Keratinocyte (primary cell): Measurements from ENCODE around the gene SLC49A4. TPM values are rescaled to one million over a fixed set of nuclear protein-coding genes. Genes with fewer than 3 reads are reported as not detected.

ENCODE experiments used
- DNase-seq: peaks from one replicate; pipeline ENCODE4 v3.0.0-alpha.2; 2011; ENCODE audit warnings: low read depth, missing footprints, low spot score
- FAIRE-seq: peaks from 2 replicates; lab custom pipeline; 2011; peaks lifted over from hg19 to GRCh38; lab: Jason Lieb, UNC
- H2AFZ ChIP-seq: 2 replicates; pipeline ENCODE4 v1.6.0; 2012; ENCODE audit warnings: low read length, control low read depth, inconsistent platforms; ENCODE audit not compliant: control insufficient read depth
- H3K27ac ChIP-seq: 2 replicates; pipeline ENCODE4 v1.5.1; 2011; ENCODE audit warnings: low read length; ENCODE audit not compliant: control insufficient read depth, insufficient read depth
- H3K27me3 ChIP-seq: 3 replicates; pipeline ENCODE4 v1.6.0; 2011; ENCODE audit warnings: low read length; ENCODE audit not compliant: control insufficient read depth, insufficient read depth; ENCODE audit errors: extremely low read depth
- H3K36me3 ChIP-seq, 2 experiments: 2 replicates in 1 of 2; 3 replicates in 1 of 2; pipeline ENCODE4 v1.5.1; 2011; ENCODE audit warnings: low read length in 2 of 2, mild to moderate bottlenecking in 1 of 2; ENCODE audit not compliant: control insufficient read depth in 2 of 2, insufficient read depth in 2 of 2; ENCODE audit errors: extremely low read depth in 1 of 2
- H3K4me1 ChIP-seq: 3 replicates; pipeline ENCODE4 v1.5.1; 2011; ENCODE audit warnings: low read length; ENCODE audit not compliant: control insufficient read depth, insufficient read depth; ENCODE audit errors: extremely low read depth
- H3K4me2 ChIP-seq: 3 replicates; pipeline ENCODE4 v1.6.0; 2011; ENCODE audit warnings: low read depth, low read length; ENCODE audit not compliant: control insufficient read depth, insufficient read depth; ENCODE audit errors: extremely low read depth
- H3K4me3 ChIP-seq, 3 experiments: fragments of 200-600 bp in 1 of 3; sonication (generic) in 1 of 3; 2 replicates in 2 of 3; 3 replicates in 1 of 3; pipeline ENCODE4 v1.5.1; 2011 to 2016; ENCODE audit warnings: low read length in 3 of 3, mild to moderate bottlenecking in 3 of 3, control low read depth in 2 of 3, inconsistent platforms in 1 of 3, low read depth in 1 of 3, mixed read lengths in 1 of 3, mixed run types in 1 of 3, moderate library complexity in 1 of 3; ENCODE audit not compliant: control insufficient read depth in 2 of 3, insufficient read depth in 2 of 3; ENCODE audit errors: extremely low read depth in 1 of 3
- H3K79me2 ChIP-seq: 2 replicates; pipeline ENCODE4 v1.6.0; 2012; ENCODE audit warnings: low read length; ENCODE audit not compliant: control insufficient read depth, insufficient read depth
- H3K9ac ChIP-seq: 3 replicates; pipeline ENCODE4 v1.6.0; 2011; ENCODE audit warnings: low read length; ENCODE audit not compliant: control insufficient read depth, insufficient read depth; ENCODE audit errors: extremely low read depth
- H3K9me1 ChIP-seq: 3 replicates; pipeline ENCODE4 v1.6.0; 2011; ENCODE audit warnings: low read length; ENCODE audit not compliant: control insufficient read depth, insufficient read depth; ENCODE audit errors: extremely low read depth
- H3K9me3 ChIP-seq: 2 replicates; pipeline ENCODE4 v1.5.1; 2012; ENCODE audit warnings: low read depth, low read length; ENCODE audit not compliant: control insufficient read depth
- H4K20me1 ChIP-seq: 3 replicates; pipeline ENCODE4 v1.6.0; 2011; ENCODE audit warnings: low read length; ENCODE audit not compliant: control insufficient read depth, insufficient read depth; ENCODE audit errors: extremely low read depth
- EZH2 ChIP-seq: IDR thresholded peaks from one replicate; pipeline ENCODE4 v1.6.1; 2012; ENCODE audit warnings: inconsistent platforms, mild to moderate bottlenecking, low read length, moderate library complexity
- dilution Hi-C: fragments of 300-500 bp; cut with MboI; formaldehyde crosslinking; loops from one replicate; pipeline ENCODE4 v1.7.0; 2020; ENCODE audit warnings: low sequenced_read_pairs; ENCODE audit not compliant: extremely low pct_ligation_motif_present
- polyA plus RNA-seq, 5 experiments: library from polyadenylated mRNA; depleted of rRNA in 3 of 5; stranded (reverse) in 3 of 5; stranded (forward) in 1 of 5; unstranded in 1 of 5; fragments of >200 nt; gene quantifications; 1 replicate in 1 of 5; 2 replicates in 3 of 5; 3 replicates in 1 of 5; pipeline versions ENCODE4 v1.2.1 to v1.2.3, GENCODE V29; 2011 to 2012; ENCODE audit warnings: missing spikeins in 2 of 5, low read depth in 1 of 5, low replicate concordance in 1 of 5
- TF ChIP-seq, protein P1 (sequence below), 3 experiments: IDR thresholded peaks in 1 of 3; conservative IDR thresholded peaks in 1 of 3; optimal IDR thresholded peaks in 1 of 3; 2 replicates in 2 of 3; 3 replicates in 1 of 3; pipeline versions ENCODE3 to v1.5.1; 2011; ENCODE audit warnings: low read length in 3 of 3, mild to moderate bottlenecking in 3 of 3, moderate library complexity in 2 of 3, control low read depth in 1 of 3, inconsistent platforms in 1 of 3; ENCODE audit not compliant: insufficient read depth in 2 of 3; ENCODE audit errors: extremely low read depth in 1 of 3

Gene SLC49A4
- polyA plus RNA-seq, 1 donor (not counting 4 experiments of a cell fraction or from before 2014, with no cell fraction given), result 18.2 TPM

DNA sequence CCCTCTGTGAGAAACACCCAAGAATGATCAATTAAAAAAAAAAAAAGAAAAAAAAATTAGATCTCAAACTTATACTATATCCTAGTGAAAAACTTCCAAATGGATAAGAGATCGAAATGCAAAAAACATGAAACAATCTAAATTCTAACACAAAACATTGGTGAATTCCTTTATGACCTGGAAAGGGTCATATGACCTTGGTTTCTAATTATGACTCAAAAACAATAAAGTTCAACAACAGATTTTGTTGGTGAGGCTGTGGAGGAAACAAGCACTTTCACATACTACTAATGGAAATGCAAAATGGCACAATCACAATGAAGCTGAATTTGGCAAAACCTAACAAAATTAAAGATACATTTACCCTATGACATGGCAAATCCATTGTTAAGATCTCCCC, 46.5 kb upstream of the SLC49A4 start:
- Histone ChIP-seq H3K9ac (no peak overlapping the region), H3K4me1 (peaks cover 4% of the 10 kb centered on the region), H3K36me3 (peaks cover 0 to 2% of the 10 kb centered on the region in 2 experiments), H3K27me3 (no peaks in the 10 kb centered on the region), H4K20me1 (no peaks in the 10 kb centered on the region), H3K79me2 (no peaks in the 10 kb centered on the region), H3K9me1 (no peaks in the 10 kb centered on the region), H2AFZ (no peak overlapping the region), H3K4me3 (no peak overlapping the region), H3K27ac (no peak overlapping the region), H3K9me3 (no peaks in the 10 kb centered on the region), H3K4me2 (no peak overlapping the region)
- FAIRE-seq (no peak), DNase-seq (no peak)
- dilution Hi-C loops, result no loop called here
- TF ChIP-seq, protein P1, sequence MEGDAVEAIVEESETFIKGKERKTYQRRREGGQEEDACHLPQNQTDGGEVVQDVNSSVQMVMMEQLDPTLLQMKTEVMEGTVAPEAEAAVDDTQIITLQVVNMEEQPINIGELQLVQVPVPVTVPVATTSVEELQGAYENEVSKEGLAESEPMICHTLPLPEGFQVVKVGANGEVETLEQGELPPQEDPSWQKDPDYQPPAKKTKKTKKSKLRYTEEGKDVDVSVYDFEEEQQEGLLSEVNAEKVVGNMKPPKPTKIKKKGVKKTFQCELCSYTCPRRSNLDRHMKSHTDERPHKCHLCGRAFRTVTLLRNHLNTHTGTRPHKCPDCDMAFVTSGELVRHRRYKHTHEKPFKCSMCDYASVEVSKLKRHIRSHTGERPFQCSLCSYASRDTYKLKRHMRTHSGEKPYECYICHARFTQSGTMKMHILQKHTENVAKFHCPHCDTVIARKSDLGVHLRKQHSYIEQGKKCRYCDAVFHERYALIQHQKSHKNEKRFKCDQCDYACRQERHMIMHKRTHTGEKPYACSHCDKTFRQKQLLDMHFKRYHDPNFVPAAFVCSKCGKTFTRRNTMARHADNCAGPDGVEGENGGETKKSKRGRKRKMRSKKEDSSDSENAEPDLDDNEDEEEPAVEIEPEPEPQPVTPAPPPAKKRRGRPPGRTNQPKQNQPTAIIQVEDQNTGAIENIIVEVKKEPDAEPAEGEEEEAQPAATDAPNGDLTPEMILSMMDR (optimal IDR thresholded peaks at IDR 0.05 in 1 of 3, IDR thresholded peaks at IDR 0.05 in 1 of 3, conservative IDR thresholded peaks at IDR 0.05 in 1 of 3; ENCODE audit: extremely low read depth in 1 of 3, insufficient read depth in 2 of 3, low read length in 3 of 3), result no peak
- TF ChIP-seq EZH2, result no peak

DNA sequence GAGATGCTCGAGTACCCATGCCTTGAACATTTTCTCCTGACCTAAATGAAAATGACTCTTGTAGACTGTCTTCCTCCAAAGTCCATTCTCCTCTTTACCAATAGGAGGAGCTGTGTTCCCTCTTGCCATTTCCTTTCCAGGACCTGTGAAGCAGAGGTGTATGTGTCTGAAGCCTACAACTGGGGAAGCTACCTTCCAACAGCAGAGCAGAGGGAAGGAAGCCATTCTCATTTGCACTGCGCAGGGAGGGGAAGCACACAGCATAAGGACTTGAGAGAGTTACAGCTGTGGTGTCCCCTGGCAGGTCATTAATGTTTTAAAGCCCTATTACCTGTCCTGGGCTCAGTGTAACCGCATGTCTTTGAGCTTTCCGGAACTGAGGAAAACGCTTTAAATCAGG, 39.9 kb upstream of the SLC49A4 start:
- H3K4me1 ChIP-seq, result no peaks in the 10 kb centered on the region
- H3K36me3 ChIP-seq, result peaks cover 4 to 12% of the 10 kb centered on the region in 2 experiments
- FAIRE-seq, result peak; percentile 90
- no peak overlapping the region for H3K9ac ChIP-seq
- no peak overlapping the region for H3K4me3 ChIP-seq
- H3K9me1 ChIP-seq, result no peaks in the 10 kb centered on the region
- H3K9me3 ChIP-seq, result no peaks in the 10 kb centered on the region
- H4K20me1 ChIP-seq, result no peaks in the 10 kb centered on the region
- no peaks in the 10 kb centered on the region for H3K79me2 ChIP-seq
- no peak overlapping the region for H2AFZ ChIP-seq
- H3K27me3 ChIP-seq, result no peaks in the 10 kb centered on the region
- TF ChIP-seq, protein P1 (optimal IDR thresholded peaks at IDR 0.05 in 1 of 3, IDR thresholded peaks at IDR 0.05 in 1 of 3, conservative IDR thresholded peaks at IDR 0.05 in 1 of 3; ENCODE audit: extremely low read depth in 1 of 3, insufficient read depth in 2 of 3, low read length in 3 of 3), result peak; percentile 73 to 98 (median 79)
- no peak for TF ChIP-seq EZH2
- no peak overlapping the region for H3K27ac ChIP-seq
- H3K4me2 ChIP-seq, result no peak overlapping the region
- dilution Hi-C loops, result no loop called here
- DNase-seq, result no peak
